NCI-H1048 (cell line): ENCODE results near the gene NDOR1.

Source experiments
- DNase-seq: peaks from one replicate; lab custom pipeline; 2025; lab: John Stamatoyannopoulos, UW

Gene NDOR1

GRCh38 chr9:137221095-137221505 is 15.6 kb downstream of the NDOR1 start:
- DNase-seq = no peak

GRCh38 chr9:137221506-137222111 is 16.1 kb downstream of the NDOR1 start:
- DNase-seq = no peak

GRCh38 chr9:137222190-137223077 is 16.9 kb downstream of the NDOR1 start, which contains the start of gene RNF208:
Gene RNF208 (minus strand): TSS chr9:137222240. CDS start chr9:137221212, 1,028 bp downstream.
- no peak for DNase-seq

GRCh38 chr9:137223078-137223970 is 17.8 kb downstream of the NDOR1 start:
- peak; percentile 94 for DNase-seq

- no peak for DNase-seq
Measured at GRCh38 chr9:137224830-137225694, 19.6 kb downstream of the NDOR1 start, which contains the start of gene CYSRT1. Gene CYSRT1 (plus strand): TSS chr9:137225174. CDS start chr9:137225622, 448 bp downstream.

- no peak for DNase-seq
Measured at GRCh38 chr9:137225699-137226331, 20.3 kb downstream of the NDOR1 start.

- no peak for DNase-seq
Measured at GRCh38 chr9:137226338-137227053, 21.0 kb downstream of the NDOR1 start.

- DNase-seq = no peak
Measured at GRCh38 chr9:137227054-137227852, 21.8 kb downstream of the NDOR1 start, which contains the start of gene RNF224. Gene RNF224 (plus strand): TSS chr9:137227502. CDS start chr9:137228336, 834 bp downstream.

GRCh38 chr9:137227853-137228505 is 22.5 kb downstream of the NDOR1 start:
- no peak for DNase-seq

GRCh38 chr9:137228506-137228967 is 23.0 kb downstream of the NDOR1 start:
- no peak for DNase-seq

- no peak for DNase-seq
Measured at GRCh38 chr9:137228968-137229896, 23.7 kb downstream of the NDOR1 start.

- DNase-seq = no peak
Measured at GRCh38 chr9:137229903-137230704, 24.6 kb downstream of the NDOR1 start.

GRCh38 chr9:137230705-137231371 is 25.3 kb downstream of the NDOR1 start, which contains the start of gene SLC34A3:
Gene SLC34A3 (plus strand): TSS chr9:137230901. CDS start chr9:137231703, 802 bp downstream.
- DNase-seq = no peak

- DNase-seq = no peak
Measured at GRCh38 chr9:137231372-137232039, 26.0 kb downstream of the NDOR1 start.

GRCh38 chr9:137232101-137232500 is 26.6 kb downstream of the NDOR1 start:
- no peak for DNase-seq
